Fibroblast of pulmonary artery (primary cell): Measurements from ENCODE around the gene CISD1.
A peak's percentile ranks its signal among the peaks of the same experiment; 100 is the strongest.
"Not testable (repeated sequence)": the region's sequence is repeated elsewhere in the genome, so short reads cannot be mapped to it uniquely, and the experiment has no call there.

Experiments
- DNase-seq: peaks from one replicate; pipeline ENCODE4 v3.0.0-alpha.2; 2010; ENCODE audit warnings: low read depth
- H3K4me3 ChIP-seq: replicated peaks from 2 replicates; pipeline ENCODE4 v1.5.1; 2011; ENCODE audit warnings: low read depth, mild to moderate bottlenecking, control low read depth, low read length, moderate library complexity
- TF ChIP-seq, protein P1 (sequence below): IDR thresholded peaks from 2 replicates; pipeline ENCODE4 v1.5.1; 2011; ENCODE audit warnings: mild to moderate bottlenecking, control low read depth, low read length, inconsistent platforms; ENCODE audit errors: missing control alignments

CISD1 gene

DNA sequence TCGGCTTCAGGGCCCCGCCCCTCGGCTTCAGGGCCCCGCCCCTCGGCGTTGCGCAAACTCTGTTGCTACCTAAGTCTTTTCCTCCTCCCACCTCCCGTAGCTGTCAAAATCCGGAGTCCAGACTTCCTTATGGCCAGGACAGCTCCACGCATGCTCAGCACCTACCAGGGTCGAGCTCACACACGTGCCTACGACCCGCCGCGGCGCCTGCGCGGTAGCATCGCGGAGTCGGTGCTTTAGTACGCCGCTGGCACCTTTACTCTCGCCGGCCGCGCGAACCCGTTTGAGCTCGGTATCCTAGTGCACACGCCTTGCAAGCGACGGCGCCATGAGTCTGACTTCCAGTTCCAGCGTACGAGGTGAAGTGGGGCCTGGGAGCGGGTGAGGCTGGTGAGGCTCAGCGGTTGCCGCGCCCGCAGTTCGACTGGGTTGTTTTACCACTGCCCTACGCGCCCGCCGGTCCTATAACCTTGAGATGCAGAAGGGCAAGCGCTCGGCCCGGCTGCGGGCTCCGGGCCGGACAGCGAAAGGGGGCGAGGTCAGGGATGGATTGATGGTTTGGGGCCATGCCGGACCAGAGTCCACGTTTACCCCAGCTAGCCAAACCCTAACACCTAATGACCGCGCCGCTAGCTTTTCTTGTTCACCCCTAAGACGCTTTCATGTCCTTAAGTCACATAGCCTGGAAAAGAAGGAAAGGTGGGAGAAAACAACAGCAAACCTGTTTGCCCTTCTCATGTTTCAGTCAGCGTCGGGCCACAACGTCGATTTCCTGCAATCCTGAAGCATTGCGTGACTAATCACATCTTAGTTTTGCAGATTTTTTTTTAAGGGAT lies at the start of gene CISD1:
TSS of gene CISD1 (plus strand) at position 217 of the 836 bp plus-strand sequence. CDS start at position 329, 112 bp downstream.
- H3K4me3 ChIP-seq: peak within 1 kb of the TSS; percentile 83
- TF ChIP-seq, protein P1, sequence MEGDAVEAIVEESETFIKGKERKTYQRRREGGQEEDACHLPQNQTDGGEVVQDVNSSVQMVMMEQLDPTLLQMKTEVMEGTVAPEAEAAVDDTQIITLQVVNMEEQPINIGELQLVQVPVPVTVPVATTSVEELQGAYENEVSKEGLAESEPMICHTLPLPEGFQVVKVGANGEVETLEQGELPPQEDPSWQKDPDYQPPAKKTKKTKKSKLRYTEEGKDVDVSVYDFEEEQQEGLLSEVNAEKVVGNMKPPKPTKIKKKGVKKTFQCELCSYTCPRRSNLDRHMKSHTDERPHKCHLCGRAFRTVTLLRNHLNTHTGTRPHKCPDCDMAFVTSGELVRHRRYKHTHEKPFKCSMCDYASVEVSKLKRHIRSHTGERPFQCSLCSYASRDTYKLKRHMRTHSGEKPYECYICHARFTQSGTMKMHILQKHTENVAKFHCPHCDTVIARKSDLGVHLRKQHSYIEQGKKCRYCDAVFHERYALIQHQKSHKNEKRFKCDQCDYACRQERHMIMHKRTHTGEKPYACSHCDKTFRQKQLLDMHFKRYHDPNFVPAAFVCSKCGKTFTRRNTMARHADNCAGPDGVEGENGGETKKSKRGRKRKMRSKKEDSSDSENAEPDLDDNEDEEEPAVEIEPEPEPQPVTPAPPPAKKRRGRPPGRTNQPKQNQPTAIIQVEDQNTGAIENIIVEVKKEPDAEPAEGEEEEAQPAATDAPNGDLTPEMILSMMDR: no peak
- DNase-seq: peak; percentile 100

DNA sequence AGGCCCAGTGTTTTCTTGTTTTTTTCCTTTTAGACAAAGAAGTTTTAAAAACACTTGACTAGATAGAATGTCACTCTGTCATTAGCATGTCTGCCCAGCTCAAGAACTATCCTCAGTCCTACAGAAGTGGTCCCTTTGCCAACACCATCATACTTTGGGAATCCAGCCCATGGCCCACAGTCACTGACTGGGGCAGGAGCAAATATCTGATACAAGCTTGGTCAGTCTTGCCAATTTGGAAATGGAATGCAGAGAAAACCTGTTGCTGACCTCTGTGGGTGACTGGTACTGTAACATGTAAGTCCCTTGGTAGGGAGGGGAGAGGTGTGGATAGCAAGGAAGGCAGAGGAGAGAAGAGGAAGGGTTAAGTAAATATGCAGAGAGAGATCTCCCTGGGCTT lies 49.1 kb upstream of the CISD1 start:
- no peak overlapping the region for H3K4me3 ChIP-seq
- no peak for DNase-seq
- TF ChIP-seq, protein P1: no peak

DNA sequence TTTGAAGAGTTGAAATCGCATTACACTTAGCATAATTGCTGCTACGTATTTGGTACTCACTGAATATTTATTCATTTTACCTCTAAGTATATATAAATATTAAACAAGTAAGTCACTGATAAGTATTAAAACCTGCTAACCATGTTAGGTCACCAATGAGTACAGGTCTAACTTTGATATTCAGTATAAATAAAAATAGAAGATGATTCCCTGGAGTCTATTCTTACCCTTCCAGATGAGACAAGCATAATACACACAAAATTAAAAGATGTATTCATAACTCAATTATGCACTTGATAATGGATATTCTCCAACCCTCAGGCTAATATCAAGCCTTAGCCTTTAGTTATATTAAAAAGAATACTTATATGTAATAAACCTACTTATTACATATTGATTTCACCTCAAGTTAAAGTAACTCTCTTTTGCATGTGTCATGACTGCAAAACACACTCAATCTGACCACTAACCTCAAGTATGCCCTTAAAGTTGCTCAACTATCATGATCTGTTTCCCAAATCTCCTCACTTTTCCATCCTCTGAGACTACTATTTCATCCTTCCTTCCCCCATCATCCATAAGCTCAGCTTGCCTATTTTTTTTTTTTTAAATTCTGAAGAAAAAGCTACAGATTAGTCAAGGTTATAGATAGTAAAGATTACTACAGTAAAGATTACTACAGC lies 48.1 kb upstream of the CISD1 start:
- no peak overlapping the region for H3K4me3 ChIP-seq
- TF ChIP-seq, protein P1: no peak
- peak; percentile 43 for DNase-seq

DNA sequence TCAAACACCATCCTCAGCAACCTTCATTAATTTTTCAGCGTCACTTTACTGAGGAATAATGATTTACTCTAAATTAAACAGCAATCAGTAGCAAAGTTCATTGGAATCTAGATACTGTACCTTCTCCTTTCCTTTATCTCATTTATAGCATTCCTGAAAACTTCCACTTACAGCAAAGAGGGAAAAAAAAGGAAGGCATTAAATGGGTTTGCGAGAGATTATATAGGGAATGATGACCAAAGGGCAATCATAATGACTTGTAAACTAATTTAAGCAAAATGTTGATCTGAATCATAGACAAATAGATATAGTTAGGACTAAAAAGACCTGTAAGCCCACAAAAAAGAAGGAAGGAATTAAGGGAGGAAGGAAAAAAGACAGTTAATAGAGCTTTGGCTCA lies 43.3 kb upstream of the CISD1 start:
- TF ChIP-seq, protein P1: no peak
- DNase-seq: no peak
- no peak overlapping the region for H3K4me3 ChIP-seq

DNA sequence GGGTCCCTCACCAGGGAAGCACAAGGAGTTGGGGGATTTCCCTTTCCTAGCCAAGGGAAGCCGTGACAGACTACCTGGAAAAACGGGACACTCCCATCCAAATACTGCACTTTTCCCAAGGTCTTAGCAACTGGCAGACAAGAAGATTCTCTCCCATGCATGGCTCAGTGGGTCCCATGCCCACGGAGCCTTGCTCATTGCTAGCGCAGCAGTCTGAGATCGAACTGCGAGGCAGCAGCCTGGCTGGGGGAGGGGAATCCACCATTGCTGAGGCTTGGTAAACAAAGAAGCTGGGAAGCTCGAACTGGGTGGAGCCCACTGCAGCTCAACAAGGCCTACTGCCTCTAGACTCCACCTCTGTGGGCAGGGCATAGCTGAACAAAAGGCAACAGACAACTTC lies 39.1 kb upstream of the CISD1 start:
- H3K4me3 ChIP-seq, DNase-seq: not testable (repeated sequence)

DNA sequence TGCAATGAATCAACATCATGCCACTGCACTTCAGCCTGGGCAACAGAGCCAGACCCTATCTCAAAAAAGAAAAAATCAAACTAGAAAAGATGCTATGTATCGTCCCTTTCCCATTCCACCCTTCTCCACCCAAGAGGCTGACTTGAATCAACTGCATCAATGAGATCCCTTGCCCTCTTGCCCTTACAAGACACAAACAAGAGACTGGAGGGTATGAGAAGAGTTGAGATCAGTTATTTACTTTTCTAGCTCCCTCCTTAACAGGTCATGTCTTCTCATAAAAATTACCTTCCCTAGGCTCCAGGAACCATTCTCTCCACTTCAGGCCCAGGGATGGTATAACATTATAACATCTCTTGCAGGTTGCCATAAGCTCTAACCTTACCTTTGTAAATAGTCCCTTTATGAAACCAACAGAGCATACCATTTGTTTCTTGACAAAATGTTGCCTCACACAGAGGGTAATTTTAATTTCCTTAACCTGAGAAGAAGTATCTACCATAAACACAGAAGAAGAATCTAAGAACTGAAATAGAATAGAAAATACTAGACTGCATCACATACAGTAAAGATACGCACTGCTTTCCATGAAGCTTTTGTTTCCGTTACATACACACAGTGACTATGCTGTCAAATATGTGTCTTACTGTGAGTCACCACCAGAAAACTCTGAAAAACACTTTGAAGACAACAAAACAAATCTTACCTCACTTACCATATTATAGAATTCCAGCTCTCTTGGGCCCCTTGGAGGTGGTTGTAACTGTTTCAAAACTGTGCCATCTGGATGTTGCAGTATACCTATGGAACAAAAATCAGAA lies 31.7 kb upstream of the CISD1 start:
- TF ChIP-seq, protein P1: no peak
- peak; percentile 96 for DNase-seq
- H3K4me3 ChIP-seq: no peak overlapping the region

DNA sequence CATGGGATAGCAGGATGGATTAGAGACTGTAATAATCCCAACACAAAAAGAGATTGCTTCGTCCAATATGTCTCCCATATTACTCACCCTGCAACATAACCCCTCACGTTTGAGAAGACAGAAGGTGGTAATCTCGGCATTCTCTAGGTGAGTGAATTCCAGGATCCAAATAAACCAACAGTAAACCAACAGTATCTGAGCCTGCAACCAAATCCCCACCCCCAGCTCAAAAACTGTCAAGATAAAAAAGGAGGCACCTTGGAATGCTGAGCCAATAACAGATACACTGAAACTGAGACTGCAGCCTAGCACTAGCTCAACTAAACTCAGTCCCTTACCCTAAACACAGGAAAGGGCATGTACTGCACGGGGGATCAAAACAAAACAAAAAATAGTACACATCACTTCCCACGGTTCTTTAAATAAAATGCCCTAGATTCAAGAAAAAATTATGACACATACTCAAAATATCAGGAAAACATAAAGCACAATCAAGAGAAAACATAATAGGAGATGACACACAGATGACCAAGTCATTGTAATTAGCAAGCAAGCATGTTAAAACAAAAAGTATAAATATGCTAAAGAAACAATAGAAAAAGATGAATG lies 29.3 kb upstream of the CISD1 start:
- H3K4me3 ChIP-seq: no peak overlapping the region
- peak; percentile 41 for DNase-seq
- TF ChIP-seq, protein P1: no peak
